WI38 (cell line): ENCODE data around the gene MYO3B.
"Not testable (repeated sequence)": the region's sequence is repeated elsewhere in the genome, so short reads cannot be mapped to it uniquely, and the experiment has no call there.

Experiments used
- H3K4me3 ChIP-seq: 2 replicates; pipeline ENCODE4 v1.5.1; 2011; ENCODE audit warnings: low read depth, mild to moderate bottlenecking, control low read depth, low read length
- TF ChIP-seq, protein P1 (sequence below): IDR thresholded peaks from 2 replicates; pipeline ENCODE4 v1.5.1; 2012; ENCODE audit warnings: low read depth, mild to moderate bottlenecking, control low read depth, low read length

The MYO3B gene

DNA sequence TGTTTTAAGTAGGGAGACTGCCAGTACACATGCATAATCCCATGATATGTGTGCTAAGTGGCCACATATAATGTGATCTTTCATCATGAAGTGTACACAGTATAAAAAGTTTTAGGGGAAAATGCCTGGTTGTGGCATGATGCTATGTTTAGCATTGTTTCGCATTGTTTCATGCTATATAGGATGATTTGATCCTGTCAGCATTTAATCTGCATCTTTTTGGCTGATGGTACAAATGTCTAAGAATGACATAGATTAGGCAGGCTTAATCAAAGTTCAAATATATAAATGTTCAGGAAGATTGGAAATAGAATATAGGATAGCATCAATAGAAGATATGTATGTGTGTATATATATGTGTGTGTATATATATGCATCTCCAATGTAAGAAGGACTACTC lies 83.6 kb downstream of the MYO3B start:
- H3K4me3 ChIP-seq, result no peak overlapping the region
- TF ChIP-seq, protein P1, sequence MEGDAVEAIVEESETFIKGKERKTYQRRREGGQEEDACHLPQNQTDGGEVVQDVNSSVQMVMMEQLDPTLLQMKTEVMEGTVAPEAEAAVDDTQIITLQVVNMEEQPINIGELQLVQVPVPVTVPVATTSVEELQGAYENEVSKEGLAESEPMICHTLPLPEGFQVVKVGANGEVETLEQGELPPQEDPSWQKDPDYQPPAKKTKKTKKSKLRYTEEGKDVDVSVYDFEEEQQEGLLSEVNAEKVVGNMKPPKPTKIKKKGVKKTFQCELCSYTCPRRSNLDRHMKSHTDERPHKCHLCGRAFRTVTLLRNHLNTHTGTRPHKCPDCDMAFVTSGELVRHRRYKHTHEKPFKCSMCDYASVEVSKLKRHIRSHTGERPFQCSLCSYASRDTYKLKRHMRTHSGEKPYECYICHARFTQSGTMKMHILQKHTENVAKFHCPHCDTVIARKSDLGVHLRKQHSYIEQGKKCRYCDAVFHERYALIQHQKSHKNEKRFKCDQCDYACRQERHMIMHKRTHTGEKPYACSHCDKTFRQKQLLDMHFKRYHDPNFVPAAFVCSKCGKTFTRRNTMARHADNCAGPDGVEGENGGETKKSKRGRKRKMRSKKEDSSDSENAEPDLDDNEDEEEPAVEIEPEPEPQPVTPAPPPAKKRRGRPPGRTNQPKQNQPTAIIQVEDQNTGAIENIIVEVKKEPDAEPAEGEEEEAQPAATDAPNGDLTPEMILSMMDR, result no peak

DNA sequence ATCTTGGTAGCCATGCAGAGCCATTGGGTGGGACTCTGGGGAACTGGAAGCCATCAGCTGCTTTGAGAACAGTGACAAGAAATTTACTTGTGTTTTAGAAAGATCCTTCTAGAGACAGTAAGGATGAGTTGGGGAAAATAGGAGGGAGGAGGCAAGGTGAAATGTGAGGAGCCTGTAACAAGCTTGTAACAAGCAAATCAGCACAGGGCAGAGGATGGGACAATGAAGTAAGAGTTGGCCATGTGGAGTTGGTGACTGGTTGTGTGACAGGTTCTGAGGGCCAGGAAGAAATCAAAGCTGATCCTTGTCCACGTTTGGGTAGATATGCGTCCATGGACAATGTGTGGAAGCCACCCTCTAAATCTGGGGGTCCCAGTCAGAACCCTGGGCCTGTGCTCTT lies 84.4 kb downstream of the MYO3B start:
- H3K4me3 ChIP-seq, result no peak overlapping the region
- TF ChIP-seq, protein P1, result no peak

DNA sequence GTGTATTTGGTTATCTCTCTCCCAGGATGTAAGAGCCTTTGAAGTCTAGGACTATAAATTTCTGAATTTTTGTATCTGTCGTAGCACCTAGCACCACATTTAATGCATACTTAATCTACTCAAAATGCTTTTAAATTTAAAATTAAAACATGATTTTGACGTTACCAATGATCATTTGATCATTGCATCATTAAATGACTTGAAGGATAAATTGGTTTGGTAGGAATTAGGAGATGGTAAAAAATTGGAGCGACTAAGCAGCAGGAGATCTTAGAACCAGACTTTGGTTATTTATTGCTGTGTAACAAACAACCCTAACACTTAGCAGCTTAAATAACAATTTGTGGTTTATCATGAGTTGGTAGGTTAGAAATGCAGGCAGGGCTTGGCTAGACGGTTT lies 84.9 kb downstream of the MYO3B start:
- TF ChIP-seq, protein P1, result no peak
- no peak overlapping the region for H3K4me3 ChIP-seq

DNA sequence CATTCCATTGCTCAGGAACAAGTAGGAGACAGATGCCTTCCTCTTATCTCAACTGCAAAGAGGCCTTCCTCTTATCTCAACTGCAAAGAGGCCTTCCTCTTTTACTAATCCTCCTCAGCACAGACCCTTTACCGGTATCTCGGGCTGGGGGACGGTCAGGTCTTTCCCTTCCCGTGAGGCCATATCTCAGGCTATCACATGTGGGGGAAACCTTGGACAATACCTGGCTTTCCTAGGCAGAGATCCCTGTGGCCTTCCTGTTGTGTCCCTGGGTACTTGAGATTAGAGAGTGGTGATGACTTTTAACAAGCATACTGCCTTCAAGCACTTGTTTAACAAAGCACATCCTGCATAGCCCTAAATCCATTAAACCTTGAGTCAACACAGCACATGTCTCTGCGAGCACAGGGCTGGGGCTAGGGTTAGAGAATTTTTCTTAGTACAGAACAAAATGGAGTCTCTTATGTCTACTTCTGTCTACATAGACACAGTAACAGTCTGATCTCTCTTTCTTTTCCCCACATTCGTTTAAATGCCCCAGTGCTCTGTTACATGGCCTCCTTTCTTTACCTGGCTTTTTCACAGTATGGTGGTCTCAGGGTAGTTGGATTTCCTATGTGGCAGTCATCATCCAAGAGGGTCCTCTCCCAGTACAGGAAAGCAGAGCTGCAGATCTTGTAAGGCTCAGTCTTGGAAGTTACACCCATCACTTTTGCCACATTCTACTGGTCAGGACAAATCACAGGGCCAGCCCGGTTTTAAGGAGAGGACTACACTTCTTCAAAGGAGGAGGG lies 86.0 kb downstream of the MYO3B start:
- not testable (repeated sequence) for H3K4me3 ChIP-seq

DNA sequence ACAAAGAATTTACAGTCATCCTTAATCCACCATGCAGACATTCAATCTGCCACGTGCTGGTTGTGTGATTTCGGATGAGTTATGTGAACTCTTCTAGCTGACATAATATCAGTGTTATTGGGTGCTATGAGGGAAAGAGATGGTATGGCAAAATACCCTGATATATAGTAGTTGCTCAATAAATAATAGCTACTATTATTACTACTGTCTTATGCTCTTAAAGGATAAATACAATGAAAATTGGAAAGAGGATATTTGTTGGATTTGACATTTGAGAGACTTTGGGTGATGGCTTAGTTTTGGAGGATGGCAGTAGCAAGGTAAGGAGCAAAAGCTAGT lies 86.5 kb downstream of the MYO3B start:
- H3K4me3 ChIP-seq, result no peak overlapping the region
- TF ChIP-seq, protein P1, result no peak

DNA sequence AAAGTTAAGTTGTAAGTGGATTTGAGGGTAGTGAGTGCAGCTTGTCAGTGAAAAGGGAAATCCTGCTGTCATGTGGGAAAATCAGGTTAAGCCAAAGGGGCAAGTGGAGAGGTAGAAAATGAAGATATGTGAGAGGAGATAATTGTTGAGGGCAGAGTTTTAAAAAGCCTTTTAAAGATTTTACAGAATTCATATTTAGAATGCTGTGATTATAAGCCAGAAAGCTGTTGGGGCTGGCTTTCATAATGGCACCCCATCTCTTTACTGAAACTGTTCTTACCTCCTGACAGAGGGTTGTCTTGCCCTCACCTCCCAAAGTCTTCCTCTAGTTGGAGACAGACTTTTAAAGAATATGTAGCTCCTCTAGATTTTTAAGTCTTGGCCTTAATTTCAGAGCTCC lies 86.9 kb downstream of the MYO3B start:
- H3K4me3 ChIP-seq, result no peak overlapping the region
- TF ChIP-seq, protein P1, result no peak

DNA sequence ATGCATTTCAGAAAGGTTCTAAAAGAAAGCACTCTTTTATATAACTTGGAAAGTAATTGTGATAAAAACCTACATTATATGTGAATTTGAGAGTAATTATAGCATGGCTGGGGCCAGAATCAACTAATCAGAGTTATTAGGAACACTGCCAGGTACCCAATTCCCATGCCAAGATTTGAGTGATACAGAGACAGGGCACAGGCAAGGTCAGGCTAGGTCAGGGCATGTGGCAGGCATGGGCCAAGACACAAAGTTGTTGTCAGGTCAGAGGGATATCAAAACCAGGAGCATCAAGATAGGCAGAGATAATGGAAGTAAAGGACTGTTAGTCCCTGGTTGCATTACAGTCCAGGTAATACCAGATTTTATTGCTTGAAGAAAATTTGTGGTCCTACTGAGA lies 87.4 kb downstream of the MYO3B start:
- TF ChIP-seq, protein P1, result no peak
- H3K4me3 ChIP-seq, result no peak overlapping the region

DNA sequence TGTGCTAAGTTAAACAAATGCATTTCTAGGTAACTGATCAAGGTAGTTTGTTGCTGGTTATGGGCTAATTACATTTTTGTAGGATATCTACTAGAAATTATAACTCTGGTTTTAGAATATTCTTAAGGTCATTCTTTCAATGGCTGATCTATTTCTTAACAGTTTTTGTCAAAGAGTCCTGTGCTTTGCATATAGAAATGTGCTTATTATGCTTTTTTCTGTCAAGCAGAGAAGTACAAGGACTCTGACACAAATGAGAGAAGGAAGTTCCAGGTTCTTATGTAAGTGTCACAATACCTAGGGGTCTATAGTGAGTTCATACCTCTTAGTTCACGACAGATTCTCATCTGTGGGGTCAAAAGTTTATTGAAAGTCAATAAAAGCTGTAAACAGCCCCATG lies 88.4 kb downstream of the MYO3B start:
- TF ChIP-seq, protein P1, result no peak
- no peak overlapping the region for H3K4me3 ChIP-seq
